K562 (cell line): ENCODE data around the gene MATK. TPM values are rescaled to one million over a fixed set of nuclear protein-coding genes. Genes with fewer than 3 reads are reported as not detected.

Source experiments
- ATAC-seq: fragments of 200-7000 bp; cut with Tn5 transposase; 3 replicates; pipeline ENCODE4 v1.9.1; 2020; ENCODE audit warnings: moderate library complexity
- BruUV-seq: library from RNA; stranded (reverse); fragments of 400-500 nt; replicated peaks from 2 replicates; lab custom pipeline; 2021; lab: Mats Ljungman, UMichigan
- CTCF ChIA-PET: fragments of 300-600 bp; formaldehyde crosslinking; extraction: SDS; loops from one replicate; lab custom pipeline; 2021; ENCODE audit warnings: low intra/inter-chr PET ratio; lab: Yijun Ruan, JAX
- POLR2A ChIA-PET: fragments of 300-600, 350-650 bp; sonication (Branson Sonifier 250); formaldehyde crosslinking; extraction: SDS; loops from one replicate; lab custom pipeline; 2021; ENCODE audit warnings: antibody characterized with exemption, inconsistent platforms; lab: Yijun Ruan, JAX
- DNase-seq, 4 experiments: peaks; one replicate each; pipeline versions ENCODE4 v3.0.0 to v3.0.0-alpha.2; 2011 to 2018; ENCODE audit warnings: low spot score in 3 of 4, mixed read lengths in 3 of 4; ENCODE audit errors: extremely low read depth in 1 of 4
- FAIRE-seq: peaks from 2 replicates; lab custom pipeline; 2011; peaks lifted over from hg19 to GRCh38; lab: Jason Lieb, UNC
- H2AFZ ChIP-seq: 2 replicates; pipeline ENCODE4 v1.6.0; 2011; ENCODE audit warnings: low read depth, low read length, control low read depth, inconsistent platforms
- H3K27ac ChIP-seq: fragments of 200-600 bp; 3 replicates; pipeline ENCODE4 v1.8.0; 2011; ENCODE audit warnings: low read depth, mild to moderate bottlenecking, control low read depth, inconsistent platforms, low read length, moderate library complexity, mixed read lengths; ENCODE audit errors: extremely low read depth
- H3K27me3 ChIP-seq, 2 experiments: fragments of 300-600 bp in 1 of 2; 2 replicates in 1 of 2; 3 replicates in 1 of 2; pipeline versions ENCODE4 v1.6.0 to v1.8.0; 2011; ENCODE audit warnings: inconsistent platforms in 2 of 2, low read length in 2 of 2, mild to moderate bottlenecking in 1 of 2, mixed read lengths in 1 of 2, moderate library complexity in 1 of 2; ENCODE audit not compliant: control insufficient read depth in 2 of 2, insufficient read depth in 2 of 2
- H3K36me3 ChIP-seq: fragments of 300-600 bp; 3 replicates; pipeline ENCODE4 v1.8.0; 2011; ENCODE audit warnings: mild to moderate bottlenecking, low read length, inconsistent platforms; ENCODE audit not compliant: control insufficient read depth, insufficient read depth
- H3K4me1 ChIP-seq, 2 experiments: fragments of 200-600 bp in 1 of 2; replicated peaks in 1 of 2; 2 replicates in 1 of 2; 3 replicates in 1 of 2; pipeline versions ENCODE4 v1.5.1 to v1.8.0; 2011; ENCODE audit warnings: inconsistent platforms in 2 of 2, low read length in 2 of 2, mild to moderate bottlenecking in 1 of 2, mixed read lengths in 1 of 2, moderate library complexity in 1 of 2; ENCODE audit not compliant: control insufficient read depth in 2 of 2, insufficient read depth in 2 of 2
- H3K4me2 ChIP-seq: 2 replicates; pipeline ENCODE4 v1.6.1; 2011; ENCODE audit warnings: low read length, control low read depth, inconsistent platforms, mixed read lengths; ENCODE audit not compliant: insufficient read depth
- H3K4me3 ChIP-seq: fragments of 200-600 bp; sonication (generic), shearing (Covaris generic); 2 replicates; pipeline ENCODE4 v1.5.1; 2016; ENCODE audit warnings: control low read depth, inconsistent platforms
- H3K79me2 ChIP-seq: fragments of 200-600 bp; 3 replicates; pipeline ENCODE4 v1.8.0; 2011; ENCODE audit warnings: low read length, inconsistent platforms; ENCODE audit not compliant: control insufficient read depth, insufficient read depth
- H3K9ac ChIP-seq, 2 experiments: 2 replicates each; pipeline versions ENCODE4 v1.6.0 to v1.6.1; 2011; ENCODE audit warnings: low read depth in 2 of 2, low read length in 2 of 2, control low read depth in 1 of 2, inconsistent platforms in 1 of 2, mild to moderate bottlenecking in 1 of 2, mixed read lengths in 1 of 2; ENCODE audit not compliant: insufficient read depth in 1 of 2
- H3K9me1 ChIP-seq: one replicate; pipeline ENCODE4 v1.6.0; 2011; ENCODE audit warnings: inconsistent platforms, mild to moderate bottlenecking, low read length, moderate library complexity; ENCODE audit not compliant: control insufficient read depth, insufficient read depth
- H3K9me3 ChIP-seq: replicated peaks from 2 replicates; pipeline ENCODE4 v1.5.1; 2011; ENCODE audit warnings: low read depth, low read length, inconsistent platforms; ENCODE audit not compliant: control insufficient read depth, insufficient read depth
- H4K20me1 ChIP-seq: replicated peaks from 2 replicates; pipeline ENCODE4 v1.6.1; 2011; ENCODE audit warnings: low read length, inconsistent platforms, mixed read lengths; ENCODE audit not compliant: control insufficient read depth, insufficient read depth
- ATF4 ChIP-seq: fragments of 450-650 bp; formaldehyde crosslinking; IDR thresholded peaks from 2 replicates; pipeline ENCODE4 v1.4.0; 2022; ENCODE audit warnings: mild to moderate bottlenecking, moderate library complexity
- BRF2 ChIP-seq: IDR thresholded peaks from 3 replicates; pipeline ENCODE4 v1.6.1; 2011; ENCODE audit warnings: borderline replicate concordance, mild to moderate bottlenecking; ENCODE audit not compliant: insufficient read length, insufficient read depth
- CBX2 ChIP-seq: fragments of 200-600 bp; sonication (generic); IDR thresholded peaks from one replicate; pipeline ENCODE4 v1.6.1; 2012; ENCODE audit warnings: mild to moderate bottlenecking, low read length, inconsistent platforms; ENCODE audit not compliant: insufficient read depth, poor library complexity, severe bottlenecking
- CBX8 ChIP-seq: fragments of 200-600 bp; sonication (generic); IDR thresholded peaks from 2 replicates; pipeline ENCODE4 v1.6.1; 2012; ENCODE audit warnings: borderline replicate concordance, mixed run types, low read depth, mild to moderate bottlenecking, moderate library complexity, mixed read lengths, low read length, control low read depth, inconsistent platforms; ENCODE audit not compliant: poor library complexity, severe bottlenecking; ENCODE audit errors: extremely low read depth
- FOXM1 ChIP-seq, 2 experiments: fragments of 450-650 bp in 1 of 2; sonication (generic) in 1 of 2; formaldehyde crosslinking in 1 of 2; IDR thresholded peaks; 2 replicates each; pipeline versions ENCODE4 v1.6.1 to v1.9.0; 2017 to 2022; ENCODE audit warnings: low read depth in 2 of 2, mild to moderate bottlenecking in 2 of 2, missing genetic modification reagents in 1 of 2, moderate library complexity in 1 of 2
- KLF13 ChIP-seq: fragments of 450-650 bp; IDR thresholded peaks from 2 replicates; pipeline ENCODE4 v1.6.1; 2016; ENCODE audit warnings: missing genetic modification characterization, low read depth, mild to moderate bottlenecking, missing compliant biosample characterization, moderate library complexity, borderline replicate concordance
- POLR3G ChIP-seq: IDR thresholded peaks from 2 replicates; pipeline ENCODE4 v1.6.1; 2011; ENCODE audit not compliant: insufficient read length, insufficient replicate concordance; ENCODE audit errors: extremely low read depth
- RBM25 ChIP-seq: fragments of 200-400 bp; formaldehyde crosslinking; IDR thresholded peaks from 2 replicates; pipeline ENCODE4 v1.6.1; 2018; ENCODE audit warnings: low read length, low read depth, moderate library complexity; ENCODE audit not compliant: severe bottlenecking
- ZBTB1 ChIP-seq: sonication (generic); formaldehyde crosslinking; IDR thresholded peaks from 2 replicates; pipeline ENCODE4 v1.8.1; 2023; ENCODE audit warnings: missing genetic modification reagents, low read depth, mild to moderate bottlenecking, borderline replicate concordance
- ZBTB17 ChIP-seq: fragments of 450-650 bp; formaldehyde crosslinking; IDR thresholded peaks from 2 replicates; pipeline ENCODE4 v1.4.0; 2020; ENCODE audit warnings: mild to moderate bottlenecking
- ZC3H8 ChIP-seq: fragments of 450-650 bp; IDR thresholded peaks from 2 replicates; pipeline ENCODE4 v1.6.1; 2017
- ZNF134 ChIP-seq: fragments of 250-450 bp; sonication (Bioruptor Pico); conservative IDR thresholded peaks from 2 replicates; pipeline ENCODE4 v1.4.0; 2020
- ZNF175 ChIP-seq: fragments of 200-800 bp; sonication (Bioruptor generic); IDR thresholded peaks from 2 replicates; pipeline ENCODE4 v1.6.1; 2016; ENCODE audit warnings: low read depth, mild to moderate bottlenecking, missing genetic modification characterization, missing compliant biosample characterization
- ZNF253 ChIP-seq: fragments of 250-450 bp; sonication (Bioruptor Pico); conservative IDR thresholded peaks from 2 replicates; pipeline ENCODE4 v1.6.1; 2021; ENCODE audit warnings: mild to moderate bottlenecking
- ZNF316 ChIP-seq: fragments of 450-650 bp; IDR thresholded peaks from 2 replicates; pipeline ENCODE4 v1.6.1; 2016
- ZNF586 ChIP-seq: fragments of 450-650 bp; formaldehyde crosslinking; conservative IDR thresholded peaks from 2 replicates; pipeline ENCODE4 v1.4.0; 2020; ENCODE audit warnings: mild to moderate bottlenecking, moderate library complexity
- ZNF740 ChIP-seq, 3 experiments: fragments of 200-800 bp in 1 of 3; sonication (Bioruptor generic) in 1 of 3; sonication (generic) in 1 of 3; formaldehyde crosslinking in 1 of 3; IDR thresholded peaks; 2 replicates each; pipeline versions ENCODE4 v1.6.1 to v1.8.0; 2016 to 2022; ENCODE audit warnings: mild to moderate bottlenecking in 2 of 3, missing compliant biosample characterization in 2 of 3, missing genetic modification characterization in 2 of 3, missing genetic modification reagents in 1 of 3
- WGBS: fragments of 100-300 bp; shearing (Covaris generic); methylation state at CpG from one replicate; pipeline ENCODE4 v1.1.6; 2016; ENCODE audit warnings: low coverage, mixed read lengths; ENCODE audit not compliant: insufficient coverage; ENCODE audit errors: missing lambda C conversion rate; 5-methylcytosine and 5-hydroxymethylcytosine counted together
- in situ Hi-C: fragments of 300-500 bp; cut with MboI; formaldehyde crosslinking; loops from 4 replicates; pipeline ENCODE4 v1.15.0; 2018; ENCODE audit warnings: inconsistent platforms, mixed read lengths
- intact Hi-C: fragments of 100-400 bp; cut with micrococcal nuclease; formaldehyde crosslinking; loops from 2 replicates; pipeline ENCODE4 v1.14.2; 2022
- polyA plus RNA-seq, 8 experiments: library from polyadenylated mRNA; depleted of rRNA in 4 of 8; stranded (reverse) in 5 of 8; unstranded in 3 of 8; fragments of >200 nt; fragmentation: Nextera tagmentation in 2 of 8; fragmentation: Illumina TruSeq in 1 of 8; extraction: Ambion mirVana in 2 of 8; extraction: Trizol in 1 of 8; gene quantifications; 2 replicates each; pipeline versions ENCODE4 v1.2.1 to v1.2.3, GENCODE V29; 2011 to 2014; ENCODE audit warnings: inconsistent platforms in 1 of 8, missing spikeins in 1 of 8
- total RNA-seq, 7 experiments: library from RNA; depleted of rRNA in 6 of 7; stranded (reverse); fragments of >200 nt in 6 of 7; fragmentation: Illumina TruSeq in 2 of 7; extraction: Trizol in 2 of 7; gene quantifications; 2 replicates each; pipeline versions ENCODE4 v1.2.1 to v1.2.3, GENCODE V29; 2011 to 2021; ENCODE audit warnings: low replicate concordance in 1 of 7

MATK gene
- total and polyA plus RNA-seq, 9 of the 15 experiments (the other 6 are each of a cell fraction or from before 2014, with no cell fraction given), result 0.08 to 41.5 (median 21.4) TPM

GRCh38 chr19:3733549-3734309 lies 52.5 kb downstream of the MATK start:
- peak overlapping the region; percentile 2; the same call in 1 of the 3 replicates for H3K27ac ChIP-seq
- in situ Hi-C loops (no loop called here), intact Hi-C loops (no loop called here)
- H3K79me2 ChIP-seq, result no peaks in the 10 kb centered on the region
- H4K20me1 ChIP-seq, result no peaks in the 10 kb centered on the region; the same call in 1 of the 2 replicates
- H3K4me2 ChIP-seq, result peak overlapping the region; percentile 19
- no peaks in the 10 kb centered on the region for H3K9me1 ChIP-seq
- H3K36me3 ChIP-seq, result no peaks in the 10 kb centered on the region
- peak; percentile 59 for ATAC-seq
- H3K9me3 ChIP-seq, result 0 out of 2 replicates have a peak, but pooled peaks cover 4% of the 10 kb centered on the region
- ChIA-PET POLR2A (interaction anchor here (0.6 kb wide), 4 partner anchors 8 to 159 kb away, joined by 3 to 4 read pairs (median 3); no protein-coding TSS in a partner anchor), CTCF (no interaction called here)
- peak overlapping the region in 1 of 2 experiments; percentile 24; a peak in 3 of 4 replicates for H3K9ac ChIP-seq
- H3K27me3 ChIP-seq, result peaks cover 0 to 9% of the 10 kb centered on the region in 2 experiments; a peak in 2 of 5 replicates
- H3K4me3 ChIP-seq, result no peak overlapping the region
- peak; percentile 50 to 63 (median 54) for DNase-seq
- FAIRE-seq, result peak; percentile 64
- H2AFZ ChIP-seq, result peak overlapping the region; percentile 80
- peaks cover 9 to 26% of the 10 kb centered on the region in 2 experiments; a peak in 4 of 5 replicates for H3K4me1 ChIP-seq
- 39% methylated on average over 19 of the region's 20 CpGs for WGBS
- no TSS peak for BruUV-seq
- TF ChIP-seq ZBTB17 (CRISPR knock-in tag) (no peak), RBM25 (peak; percentile 86), KLF13 (tag) (no peak), FOXM1 (IDR thresholded peaks at IDR 0.05; ENCODE audit: low read depth) (0 out of 2 replicates have a peak, but pooled peaks have one; percentile 12), FOXM1 (CRISPR knock-in tag; IDR thresholded peaks at IDR 0.05; ENCODE audit: low read depth) (no peak), BRF2 (no peak), ZBTB1 (no peak), ZNF253 (CRISPR knock-in tag) (no peak), ATF4 (CRISPR knock-in tag) (no peak), POLR3G (no peak), ZNF586 (no peak), ZNF316 (no peak), ZNF740 (CRISPR knock-in tag; IDR thresholded peaks at IDR 0.05) (no peak), ZNF740 (tag; IDR thresholded peaks at IDR 0.05) (no peak), ZC3H8 (no peak), ZNF175 (CRISPR knock-in tag) (no peak), ZNF134 (CRISPR knock-in tag) (no peak), CBX8 (no peak), CBX2 (no peak)
